Bronchial epithelial cell (primary cell): ENCODE measurements around the gene GNLY. TPM values are rescaled to one million over a fixed set of nuclear protein-coding genes. Genes with fewer than 3 reads are reported as not detected.

ENCODE experiments used
- DNase-seq: peaks from one replicate; pipeline ENCODE4 v3.0.0-alpha.2; 2010; ENCODE audit warnings: low read depth
- FAIRE-seq: peaks from 2 replicates; lab custom pipeline; 2011; peaks lifted over from hg19 to GRCh38; lab: Jason Lieb, UNC
- H3K27me3 ChIP-seq: 2 replicates; pipeline ENCODE4 v1.5.1; 2011; ENCODE audit warnings: low read length; ENCODE audit not compliant: control insufficient read depth, insufficient read depth
- H3K36me3 ChIP-seq: 2 replicates; pipeline ENCODE4 v1.5.1; 2011; ENCODE audit warnings: low read length; ENCODE audit not compliant: control insufficient read depth, insufficient read depth
- H3K4me3 ChIP-seq: 2 replicates; pipeline ENCODE4 v1.5.1; 2011; ENCODE audit warnings: mild to moderate bottlenecking, low read depth, low read length, control low read depth
- total RNA-seq: library from RNA; depleted of rRNA; stranded (reverse); fragments of >200 nt; gene quantifications from 2 replicates; pipeline ENCODE4 v1.2.1, GENCODE V29; 2014
- TF ChIP-seq, protein P1 (sequence below): IDR thresholded peaks from 2 replicates; pipeline ENCODE4 v1.5.1; 2011; ENCODE audit warnings: mild to moderate bottlenecking, moderate library complexity, low read length, control low read depth, inconsistent platforms; ENCODE audit not compliant: insufficient read depth, severe bottlenecking

GNLY gene
- total RNA-seq, 1 donor from 2014 or later = not detected

DNA sequence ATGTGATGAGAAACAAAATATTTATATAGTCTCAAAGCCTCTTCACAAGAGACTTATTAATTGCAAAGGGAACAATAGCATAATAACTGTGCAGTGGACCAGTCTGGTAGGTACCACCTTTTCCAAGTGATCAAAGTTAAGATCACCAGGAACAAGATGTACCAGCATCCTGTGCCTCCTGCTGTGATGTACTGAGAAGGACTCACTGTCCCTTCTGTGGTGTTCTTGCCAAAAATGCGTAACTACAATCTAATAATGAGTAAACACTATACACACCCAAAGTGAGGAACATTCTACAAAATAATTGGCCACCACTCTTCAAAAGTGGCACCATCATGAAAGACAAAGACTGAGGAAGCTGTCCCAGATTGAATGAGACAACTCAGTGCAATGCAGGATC is 14.5 kb downstream of the GNLY start:
- Histone ChIP-seq H3K27me3 (no peaks in the 10 kb centered on the region), H3K36me3 (no peaks in the 10 kb centered on the region), H3K4me3 (no peak overlapping the region)
- FAIRE-seq (no peak), DNase-seq (no peak)
- TF ChIP-seq, protein P1, sequence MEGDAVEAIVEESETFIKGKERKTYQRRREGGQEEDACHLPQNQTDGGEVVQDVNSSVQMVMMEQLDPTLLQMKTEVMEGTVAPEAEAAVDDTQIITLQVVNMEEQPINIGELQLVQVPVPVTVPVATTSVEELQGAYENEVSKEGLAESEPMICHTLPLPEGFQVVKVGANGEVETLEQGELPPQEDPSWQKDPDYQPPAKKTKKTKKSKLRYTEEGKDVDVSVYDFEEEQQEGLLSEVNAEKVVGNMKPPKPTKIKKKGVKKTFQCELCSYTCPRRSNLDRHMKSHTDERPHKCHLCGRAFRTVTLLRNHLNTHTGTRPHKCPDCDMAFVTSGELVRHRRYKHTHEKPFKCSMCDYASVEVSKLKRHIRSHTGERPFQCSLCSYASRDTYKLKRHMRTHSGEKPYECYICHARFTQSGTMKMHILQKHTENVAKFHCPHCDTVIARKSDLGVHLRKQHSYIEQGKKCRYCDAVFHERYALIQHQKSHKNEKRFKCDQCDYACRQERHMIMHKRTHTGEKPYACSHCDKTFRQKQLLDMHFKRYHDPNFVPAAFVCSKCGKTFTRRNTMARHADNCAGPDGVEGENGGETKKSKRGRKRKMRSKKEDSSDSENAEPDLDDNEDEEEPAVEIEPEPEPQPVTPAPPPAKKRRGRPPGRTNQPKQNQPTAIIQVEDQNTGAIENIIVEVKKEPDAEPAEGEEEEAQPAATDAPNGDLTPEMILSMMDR = no peak

- peak; percentile 26 for DNase-seq
- Histone ChIP-seq H3K27me3 (no peaks in the 10 kb centered on the region), H3K36me3 (no peaks in the 10 kb centered on the region), H3K4me3 (no peak overlapping the region)
- FAIRE-seq = peak; percentile 72
- TF ChIP-seq, protein P1 = no peak
These were observed 15.2 kb downstream of the GNLY start for GRCh38 chr2:85709401-85709811.

- no peak for DNase-seq
- Histone ChIP-seq H3K36me3 (no peaks in the 10 kb centered on the region), H3K4me3 (no peak overlapping the region), H3K27me3 (no peaks in the 10 kb centered on the region)
- no peak for FAIRE-seq
- TF ChIP-seq, protein P1 = no peak
These were observed 16.8 kb downstream of the GNLY start for GRCh38 chr2:85710687-85711577.

DNA sequence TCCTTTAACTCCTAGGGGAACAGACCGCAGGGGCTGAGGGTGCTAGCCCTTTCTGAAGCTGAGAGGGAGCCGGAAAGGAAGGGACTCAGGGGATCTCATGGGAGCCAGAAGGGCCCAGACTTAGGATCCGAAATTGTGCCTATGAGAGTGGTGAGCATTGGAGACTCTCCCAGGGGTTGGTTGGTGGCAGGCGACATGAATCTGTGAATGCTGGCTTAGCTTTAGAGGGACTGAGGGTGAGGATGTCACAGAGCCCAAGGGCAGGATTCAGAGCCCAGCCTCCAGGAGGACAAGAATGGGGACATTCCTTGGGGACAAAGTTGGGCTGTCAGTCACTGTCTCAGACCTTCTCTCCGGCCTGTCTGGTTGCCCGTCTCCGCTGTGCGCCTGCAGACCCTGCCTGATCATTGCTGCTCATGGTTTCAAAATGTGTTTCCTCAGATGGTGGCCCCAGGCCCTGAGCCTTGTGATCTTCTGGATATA is 17.5 kb downstream of the GNLY start:
- TF ChIP-seq, protein P1 = no peak
- Histone ChIP-seq H3K4me3 (no peak overlapping the region), H3K27me3 (no peaks in the 10 kb centered on the region), H3K36me3 (no peaks in the 10 kb centered on the region)
- DNase-seq = no peak
- FAIRE-seq = no peak

- H3K27me3 ChIP-seq = no peaks in the 10 kb centered on the region
- no peak for DNase-seq
- H3K4me3 ChIP-seq = no peak overlapping the region
- FAIRE-seq = no peak
- TF ChIP-seq, protein P1 = no peak
- no peaks in the 10 kb centered on the region for H3K36me3 ChIP-seq
These were observed 18.2 kb downstream of the GNLY start for GRCh38 chr2:85712336-85712735.
